Glutamatergic neuron (in vitro differentiated cells): ENCODE results near the gene CACNA1I. TPM values are rescaled to one million over a fixed set of nuclear protein-coding genes. Genes with fewer than 3 reads are reported as not detected.

Source experiments
- DNase-seq: peaks from one replicate; pipeline ENCODE4 v3.0.0; 2022
- H3K27ac Mint-ChIP-seq: one replicate; pipeline ENCODE4 v1.8.0; 2020; ENCODE audit warnings: mild to moderate bottlenecking, mixed read lengths, inconsistent platforms; ENCODE audit not compliant: unreplicated experiment
- H3K27me3 Mint-ChIP-seq: one replicate; pipeline ENCODE4 v1.8.0; 2020; ENCODE audit warnings: mild to moderate bottlenecking, moderate library complexity, mixed read lengths, inconsistent platforms; ENCODE audit not compliant: unreplicated experiment
- H3K36me3 Mint-ChIP-seq: one replicate; pipeline ENCODE4 v1.8.0; 2020; ENCODE audit warnings: mild to moderate bottlenecking, mixed read lengths, inconsistent platforms; ENCODE audit not compliant: unreplicated experiment
- H3K4me1 Mint-ChIP-seq: one replicate; pipeline ENCODE4 v1.8.0; 2020; ENCODE audit warnings: mild to moderate bottlenecking, low read depth, mixed read lengths, inconsistent platforms; ENCODE audit not compliant: unreplicated experiment
- H3K4me3 Mint-ChIP-seq: one replicate; pipeline ENCODE4 v1.8.0; 2020; ENCODE audit warnings: mild to moderate bottlenecking, mixed read lengths, inconsistent platforms; ENCODE audit not compliant: unreplicated experiment
- H3K9me3 Mint-ChIP-seq: one replicate; pipeline ENCODE4 v1.8.0; 2020; ENCODE audit warnings: mild to moderate bottlenecking, moderate library complexity, mixed read lengths, inconsistent platforms; ENCODE audit not compliant: unreplicated experiment
- CTCF ChIP-seq: fragments of 200-600 bp; sonication (generic); IDR thresholded peaks from one replicate; pipeline ENCODE4 v1.5.0; 2021; ENCODE audit not compliant: partially characterized antibody, unreplicated experiment
- total RNA-seq: library from RNA; stranded (reverse); fragmentation: NEBNext Ultra II Directional; extraction: Animal tissue kit (Norgen Biotek cat#: 25700); gene quantifications from one replicate; pipeline ENCODE4 v1.2.1, GENCODE V29; 2021; ENCODE audit not compliant: unreplicated experiment

CACNA1I gene
- total RNA-seq, 1 donor from 2014 or later: 0.12 TPM

- no peaks in the 10 kb centered on the region for H3K36me3 Mint-ChIP-seq
- no peak overlapping the region for H3K27ac Mint-ChIP-seq
- no peak for DNase-seq
- no peak for TF ChIP-seq CTCF
- peaks cover 4% of the 10 kb centered on the region for H3K27me3 Mint-ChIP-seq
- H3K4me3 Mint-ChIP-seq: no peak overlapping the region
- peaks cover 12% of the 10 kb centered on the region for H3K4me1 Mint-ChIP-seq
- no peaks in the 10 kb centered on the region for H3K9me3 Mint-ChIP-seq
These were observed 136.8 kb downstream of the CACNA1I start for GRCh38 chr22:39707351-39707750.

- no peaks in the 10 kb centered on the region for H3K9me3 Mint-ChIP-seq
These were observed 137.3 kb downstream of the CACNA1I start for GRCh38 chr22:39707816-39708215.

GRCh38 chr22:39710380-39711150 is 140.0 kb downstream of the CACNA1I start:
- peaks cover 5% of the 10 kb centered on the region for H3K4me1 Mint-ChIP-seq
- H3K4me3 Mint-ChIP-seq: no peak overlapping the region
- H3K9me3 Mint-ChIP-seq: no peaks in the 10 kb centered on the region
- no peak for DNase-seq
- H3K27ac Mint-ChIP-seq: no peak overlapping the region
- no peaks in the 10 kb centered on the region for H3K36me3 Mint-ChIP-seq
- no peak for TF ChIP-seq CTCF
- H3K27me3 Mint-ChIP-seq: peaks cover 4% of the 10 kb centered on the region

More at GRCh38 chr22:39707816-39708215, 137.3 kb downstream of the CACNA1I start:
- no peak for DNase-seq
- TF ChIP-seq CTCF: no peak
- Mint-ChIP-seq H3K27me3 (peaks cover 4% of the 10 kb centered on the region), H3K4me3 (no peak overlapping the region), H3K4me1 (peaks cover 14% of the 10 kb centered on the region), H3K27ac (no peak overlapping the region), H3K36me3 (no peaks in the 10 kb centered on the region)

GRCh38 chr22:39712081-39712480 is 141.5 kb downstream of the CACNA1I start:
- no peak for TF ChIP-seq CTCF
- no peak overlapping the region for H3K4me3 Mint-ChIP-seq
- no peaks in the 10 kb centered on the region for H3K9me3 Mint-ChIP-seq
- no peaks in the 10 kb centered on the region for H3K36me3 Mint-ChIP-seq
- peaks cover 6% of the 10 kb centered on the region for H3K27me3 Mint-ChIP-seq
- no peak for DNase-seq
- peaks cover 4% of the 10 kb centered on the region for H3K4me1 Mint-ChIP-seq
- no peak overlapping the region for H3K27ac Mint-ChIP-seq

- DNase-seq: no peak
- peaks cover 4% of the 10 kb centered on the region for H3K4me1 Mint-ChIP-seq
- H3K27me3 Mint-ChIP-seq: peaks cover 6% of the 10 kb centered on the region
- no peak for TF ChIP-seq CTCF
- no peak overlapping the region for H3K27ac Mint-ChIP-seq
- H3K9me3 Mint-ChIP-seq: no peaks in the 10 kb centered on the region
- H3K4me3 Mint-ChIP-seq: no peak overlapping the region
- no peaks in the 10 kb centered on the region for H3K36me3 Mint-ChIP-seq
These were observed 142.4 kb downstream of the CACNA1I start for GRCh38 chr22:39712751-39713525.
